Activated CD4-positive, alpha-beta T cell treated with anti-CD3 and anti-CD28 coated beads, Interleukin-2, amount 50 U/mL, for 4 hours (primary cell): ENCODE results near the gene TEX29.

ENCODE experiments used
- DNase-seq, 2 experiments: peaks; one replicate each; pipeline ENCODE4 v3.0.0-alpha.2; 2020

TEX29 gene

DNA sequence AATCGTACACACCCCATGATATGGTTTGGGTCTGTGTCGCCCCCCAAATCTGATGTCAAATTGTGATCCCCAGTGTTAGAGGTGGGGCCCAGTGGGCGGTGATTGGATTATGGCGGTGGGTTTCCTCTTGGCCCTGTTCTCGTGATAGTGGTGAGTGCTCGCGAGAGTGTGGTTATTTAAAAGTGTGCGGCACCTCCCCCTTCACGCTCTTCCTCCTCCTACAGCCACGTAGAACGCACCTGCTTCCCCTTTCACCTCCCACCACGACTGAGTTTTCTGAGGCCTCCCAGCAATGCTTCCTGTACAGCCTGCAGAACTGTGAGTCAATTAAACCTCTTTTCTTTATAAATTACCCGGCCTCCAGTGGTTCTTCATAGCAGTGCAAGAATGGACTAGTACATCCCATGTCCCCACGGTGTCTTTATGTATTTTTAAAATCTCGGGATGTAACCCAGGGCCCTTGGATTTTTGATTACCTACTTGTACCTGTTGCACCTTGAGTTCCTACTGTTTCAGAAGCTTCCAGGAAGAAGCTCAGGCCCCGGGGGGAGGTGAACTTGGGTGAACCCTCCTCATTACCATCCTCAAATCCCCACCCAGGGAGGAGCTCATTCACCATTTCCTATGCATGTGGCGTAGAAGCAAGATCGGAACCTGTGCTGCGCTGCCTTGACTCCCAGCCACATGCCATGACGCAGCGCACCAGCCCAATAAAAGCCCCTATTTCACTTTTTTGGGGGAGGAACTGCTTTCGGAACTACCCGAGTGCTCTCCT is 52.4 kb downstream of the TEX29 start:
- no peak for DNase-seq

DNA sequence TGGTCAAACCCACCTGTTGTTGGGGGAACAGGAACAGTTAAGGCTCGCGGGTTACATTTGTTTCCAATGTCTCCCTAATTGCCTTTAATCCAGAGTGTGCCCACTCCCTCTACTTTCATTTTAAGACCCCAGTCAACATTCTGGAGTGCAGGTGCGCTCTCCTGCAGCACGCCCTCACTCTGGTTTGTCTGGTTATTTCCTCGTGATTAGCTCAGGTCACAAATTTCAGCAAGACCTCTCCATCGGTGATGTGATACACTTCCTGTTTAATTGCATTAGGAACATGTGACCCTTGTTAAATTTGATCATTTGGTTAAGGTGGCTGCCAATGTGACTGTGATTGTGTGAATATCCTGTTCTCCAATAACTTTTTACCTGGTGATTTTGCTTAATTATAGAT is 53.0 kb downstream of the TEX29 start:
- DNase-seq: no peak

- no peak for DNase-seq
Observed at GRCh38 chr13:111380431-111380830, 60.0 kb downstream of the TEX29 start.

DNA sequence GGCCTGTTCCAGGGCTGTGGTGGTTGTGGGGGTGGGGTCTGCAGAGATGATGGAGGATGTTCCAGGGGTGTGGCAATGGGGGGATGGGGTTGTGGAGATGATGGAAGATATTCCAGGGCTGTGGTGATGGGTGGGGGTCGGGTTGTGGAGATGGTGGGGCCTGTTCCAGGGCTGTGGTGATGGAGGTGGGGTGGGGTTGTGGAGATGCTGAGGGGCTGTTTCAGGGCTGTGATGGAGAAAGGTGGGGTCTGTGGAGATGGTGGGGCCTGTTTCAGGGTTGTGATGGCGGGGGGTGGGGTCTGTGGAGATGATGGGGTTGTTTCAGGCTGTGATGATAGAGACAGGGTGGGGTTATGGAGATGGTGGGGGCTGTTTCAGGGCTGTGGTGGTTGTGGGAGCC is 62.0 kb downstream of the TEX29 start:
- no peak for DNase-seq

DNA sequence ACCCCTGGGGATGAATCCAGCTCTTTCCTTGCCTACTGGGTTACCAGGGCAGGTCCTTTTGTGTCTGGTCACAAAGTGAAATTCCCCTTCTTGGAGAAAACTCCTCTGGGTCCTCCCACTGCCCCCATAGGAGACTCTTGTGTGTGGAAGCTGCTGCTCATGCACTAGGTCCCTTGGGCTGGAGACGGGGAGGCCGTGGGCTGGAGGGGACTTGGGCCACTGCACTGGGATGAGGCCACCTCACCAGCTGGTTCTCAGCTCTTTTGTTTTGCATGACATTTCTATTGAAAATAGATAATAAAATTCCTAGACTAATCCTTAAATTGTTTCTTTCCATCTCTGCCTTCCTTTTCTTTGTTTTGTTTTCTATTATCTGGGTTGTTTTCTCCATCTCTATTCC is 62.4 kb downstream of the TEX29 start:
- DNase-seq: no peak

DNA sequence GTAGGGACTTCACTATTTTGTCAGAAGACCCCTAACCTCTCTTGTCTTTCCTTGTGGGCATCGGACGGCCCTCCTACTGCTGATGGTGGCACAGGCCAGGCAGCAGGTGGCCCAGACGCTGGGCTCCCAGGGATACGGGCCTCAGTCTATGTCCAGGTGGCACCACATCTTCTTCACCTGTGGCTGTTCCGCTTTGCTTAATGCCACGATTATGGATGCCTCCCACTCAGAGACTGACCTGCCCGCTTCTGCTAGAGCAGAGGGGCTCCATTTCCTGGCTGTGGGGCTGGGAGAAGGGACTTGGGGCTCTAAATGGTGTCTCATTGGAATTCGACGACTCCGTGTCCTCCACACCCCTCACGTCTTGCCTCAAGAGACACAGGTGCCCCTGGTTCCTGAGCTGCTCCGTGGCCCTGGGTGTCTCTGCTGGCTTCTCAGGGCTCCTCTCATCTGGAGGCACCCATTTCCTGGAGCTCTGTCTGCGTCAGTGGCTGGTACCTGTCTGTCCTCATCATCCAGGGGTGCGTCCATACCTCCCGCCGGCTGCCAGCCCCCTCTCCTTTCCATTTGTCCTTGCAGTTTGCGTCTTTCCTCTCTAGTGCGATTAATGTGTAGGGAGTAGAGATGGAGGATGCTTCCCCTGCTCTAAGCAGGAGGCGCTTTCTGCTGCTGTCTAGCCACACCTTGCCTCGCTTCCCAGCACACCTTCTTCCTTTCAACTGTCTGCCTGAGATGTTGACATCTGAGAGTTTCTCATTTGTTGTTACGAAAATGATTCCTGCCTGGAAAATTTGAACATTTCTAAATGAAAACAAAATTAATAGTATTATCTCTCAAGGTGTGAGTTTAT is 63.4 kb downstream of the TEX29 start:
- no peak for DNase-seq

GRCh38 chr13:111384441-111385182 is 64.2 kb downstream of the TEX29 start:
- no peak for DNase-seq

- DNase-seq: no peak
Observed at GRCh38 chr13:111385183-111385857, 64.9 kb downstream of the TEX29 start.

GRCh38 chr13:111387026-111387871 is 66.8 kb downstream of the TEX29 start:
- DNase-seq: no peak

GRCh38 chr13:111387945-111388600 is 67.6 kb downstream of the TEX29 start:
- no peak for DNase-seq

GRCh38 chr13:111388851-111389500 is 68.5 kb downstream of the TEX29 start:
- no peak for DNase-seq

DNA sequence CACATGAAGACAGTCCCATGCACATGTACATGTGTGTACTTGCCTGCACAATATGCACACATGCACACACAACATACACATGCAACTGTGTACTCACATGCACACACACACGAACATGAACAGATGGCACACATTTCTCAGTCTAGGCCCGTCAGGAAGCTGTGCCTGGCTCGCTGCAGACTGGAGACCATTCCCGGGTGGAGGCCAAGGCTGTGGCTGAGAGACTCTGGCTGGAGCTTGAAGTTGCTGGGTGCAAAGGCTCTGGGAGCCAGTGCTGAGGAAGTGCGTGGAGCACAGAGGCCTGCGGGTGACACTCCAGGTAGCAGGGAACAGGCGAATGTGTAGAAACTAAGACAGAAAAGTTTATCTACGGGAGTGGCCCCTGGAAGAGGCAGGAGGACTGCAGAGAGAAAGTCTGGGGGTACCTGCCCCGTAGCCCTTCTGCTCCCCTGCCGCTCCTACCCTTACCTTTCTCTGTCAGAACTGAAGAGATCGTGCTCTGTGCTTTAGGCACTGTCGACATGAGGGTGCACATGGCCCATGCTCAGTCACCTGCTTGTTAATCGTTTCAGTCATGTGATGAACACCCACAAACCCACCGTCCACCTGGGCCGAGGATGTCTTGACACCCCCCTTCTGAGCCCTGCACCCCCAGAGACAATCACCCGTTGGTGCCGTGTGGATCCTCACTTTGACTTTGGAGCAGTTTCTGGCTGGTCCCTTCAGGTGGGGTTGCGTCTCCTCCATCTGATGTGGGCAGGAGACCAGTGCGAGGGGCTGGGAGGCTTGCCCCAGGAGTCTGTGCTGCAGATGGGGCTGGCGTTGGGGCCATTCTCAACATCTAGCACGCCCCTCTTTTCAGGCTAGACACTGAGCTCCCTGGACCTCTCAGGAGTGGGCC is 69.4 kb downstream of the TEX29 start:
- DNase-seq: no peak

DNA sequence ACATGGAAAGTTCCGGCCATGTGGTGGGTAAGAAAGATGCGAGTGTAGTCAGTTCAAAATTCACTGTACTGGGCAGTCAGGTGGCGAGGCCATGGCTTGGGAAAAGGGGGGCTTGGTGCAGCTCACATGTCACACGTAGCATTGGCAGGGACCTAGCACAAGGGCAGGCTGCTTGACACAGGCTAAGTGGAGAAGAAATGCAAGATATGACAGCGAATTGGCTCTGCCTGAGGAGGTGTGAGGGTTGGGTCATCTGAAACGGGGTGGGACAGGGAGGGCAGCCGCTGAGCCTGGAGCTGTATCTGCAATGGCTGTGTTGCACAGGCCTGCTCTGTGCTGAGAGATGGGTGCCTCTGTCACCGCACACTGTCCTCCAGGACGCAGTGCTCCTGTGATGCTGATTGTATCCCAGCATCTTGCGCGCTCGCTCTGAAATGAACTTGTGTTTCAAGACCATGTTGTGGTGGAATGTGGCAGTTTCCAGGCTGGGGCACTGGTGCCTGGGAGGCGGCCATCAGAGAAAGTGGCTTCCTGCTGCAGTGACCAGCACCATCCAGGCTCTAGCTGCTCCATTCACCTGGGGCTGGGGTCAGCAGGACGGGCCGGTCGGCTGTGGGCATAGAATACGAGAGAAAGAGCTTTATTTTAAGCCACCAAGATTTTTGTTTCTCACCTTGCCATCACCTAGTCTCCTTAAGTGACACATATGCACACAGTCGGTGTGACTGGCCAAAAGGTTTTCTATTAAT is 70.3 kb downstream of the TEX29 start:
- DNase-seq: no peak

DNA sequence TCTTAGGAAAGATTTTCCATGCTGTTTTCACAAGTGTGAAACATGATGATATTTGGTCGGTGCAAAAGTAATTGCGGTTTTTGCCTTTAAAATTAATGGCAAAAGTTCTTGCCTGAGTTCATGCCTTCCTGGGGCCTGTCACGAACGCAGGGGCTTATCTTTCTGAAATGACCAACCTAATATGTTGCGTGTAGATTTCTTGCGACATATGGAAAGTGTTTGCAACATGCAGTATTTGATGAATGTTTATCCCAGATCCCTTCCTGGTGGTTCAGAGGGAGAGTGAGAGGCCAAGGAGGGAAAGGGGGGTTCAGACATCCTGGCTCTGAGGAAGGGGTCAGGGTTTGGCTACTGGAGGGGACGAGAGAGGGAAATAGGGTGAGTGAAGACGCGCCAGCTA is 72.0 kb downstream of the TEX29 start:
- no peak for DNase-seq

DNA sequence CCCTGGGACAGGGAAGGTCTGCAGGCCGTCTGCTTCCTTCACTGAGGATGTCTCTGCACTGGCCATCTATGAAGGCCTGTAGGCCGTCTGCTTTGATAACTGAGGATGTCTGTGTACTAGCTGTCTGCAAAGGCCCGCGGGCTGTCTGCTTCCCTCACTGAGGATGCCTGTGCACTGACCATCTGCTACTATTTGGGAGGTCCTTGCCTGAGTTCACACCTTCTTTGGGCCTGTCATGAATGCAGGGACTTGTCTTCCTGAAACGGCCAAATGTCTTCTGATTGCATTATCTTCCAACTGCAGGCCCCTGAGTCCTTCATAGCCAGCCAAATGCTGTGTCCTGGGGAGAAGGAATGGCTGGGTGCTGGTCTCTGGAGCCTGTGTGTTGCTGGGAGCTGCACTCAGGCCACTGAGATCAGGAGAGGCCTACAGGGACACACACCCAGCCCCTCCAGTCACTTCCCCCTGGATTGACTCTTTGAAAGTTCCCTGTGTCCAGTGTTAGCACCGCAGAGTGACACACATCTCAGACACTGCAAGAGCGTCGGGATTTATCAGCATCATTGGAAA is 72.9 kb downstream of the TEX29 start:
- no peak for DNase-seq
